SU-DHL-6 (cell line): Measurements from ENCODE around the gene XIRP1.

ENCODE experiments used
- H2AFZ ChIP-seq: fragments of 200-600 bp; sonication (generic); 2 replicates; pipeline ENCODE4 v1.6.1; 2014; ENCODE audit warnings: low read depth, mild to moderate bottlenecking, moderate library complexity, mixed read lengths, antibody characterized with exemption, low read length; ENCODE audit not compliant: severe bottlenecking
- H3F3A ChIP-seq: fragments of 200-600 bp; shearing (Covaris generic); 2 replicates; pipeline ENCODE4 v1.6.0; 2016; ENCODE audit warnings: antibody characterized with exemption, mild to moderate bottlenecking; ENCODE audit not compliant: insufficient read depth
- H3K27ac ChIP-seq: fragments of 200-600 bp; sonication (generic); 2 replicates; pipeline ENCODE4 v1.5.1; 2016; ENCODE audit warnings: low read depth, mild to moderate bottlenecking, low read length, moderate library complexity, mixed read lengths
- H3K27me3 ChIP-seq: fragments of 200-600 bp; sonication (generic), shearing (Covaris generic); 2 replicates; pipeline ENCODE4 v1.6.0; 2014; ENCODE audit warnings: mild to moderate bottlenecking, low read length
- H3K36me3 ChIP-seq: fragments of 200-600 bp; sonication (generic); 2 replicates; pipeline ENCODE4 v1.6.1; 2014; ENCODE audit warnings: mild to moderate bottlenecking, low read length, mixed read lengths
- H3K4me2 ChIP-seq: fragments of 300-600, 200-600 bp; shearing (Covaris generic), sonication (generic); 2 replicates; pipeline ENCODE4 v1.6.0; 2014; ENCODE audit warnings: low read length, low read depth, mild to moderate bottlenecking; ENCODE audit not compliant: poor library complexity, severe bottlenecking
- H3K4me3 ChIP-seq: fragments of 200-600 bp; sonication (generic); 2 replicates; pipeline ENCODE4 v1.5.1; 2014; ENCODE audit warnings: antibody characterized with exemption, low read length, mild to moderate bottlenecking, mixed read lengths; ENCODE audit not compliant: insufficient read depth, poor library complexity, severe bottlenecking
- H3K79me2 ChIP-seq: fragments of 200-600 bp; sonication (generic); 2 replicates; pipeline ENCODE4 v1.6.1; 2014; ENCODE audit warnings: mild to moderate bottlenecking, low read length, moderate library complexity; ENCODE audit not compliant: insufficient read depth
- H3K9ac ChIP-seq: fragments of 200-600 bp; sonication (generic); 2 replicates; pipeline ENCODE4 v1.7.0; 2014; ENCODE audit warnings: mild to moderate bottlenecking, low read length
- H3K9me2 ChIP-seq: fragments of 200-600 bp; sonication (generic); replicated peaks from 2 replicates; pipeline ENCODE4 v1.6.1; 2014; ENCODE audit warnings: low read length; ENCODE audit not compliant: insufficient read depth
- H3K9me3 ChIP-seq: fragments of 200-600 bp; sonication (generic); 2 replicates; pipeline ENCODE4 v1.6.1; 2014; ENCODE audit warnings: low read length, mixed read lengths; ENCODE audit not compliant: insufficient read depth
- H4K20me1 ChIP-seq: fragments of 200-600 bp; sonication (generic); 2 replicates; pipeline ENCODE4 v1.6.1; 2014; ENCODE audit warnings: low read depth, mild to moderate bottlenecking, antibody characterized with exemption, low read length, moderate library complexity, mixed read lengths
- CTCF ChIP-seq: fragments of 200-600 bp; sonication (generic); IDR thresholded peaks from one replicate; pipeline ENCODE4 v1.5.1; 2017; ENCODE audit warnings: antibody characterized with exemption, mild to moderate bottlenecking, low read length, moderate library complexity; ENCODE audit not compliant: insufficient read depth, poor library complexity, severe bottlenecking
- EZH2phosphoT487 ChIP-seq: fragments of 200-600 bp; sonication (generic), shearing (Covaris generic); conservative IDR thresholded peaks from 2 replicates; pipeline ENCODE4 v1.6.1; 2018; ENCODE audit warnings: mild to moderate bottlenecking, antibody characterized with exemption, low read length, moderate library complexity, mixed read lengths

The XIRP1 gene

GRCh38 chr3:39156421-39156820, 36.0 kb downstream of the XIRP1 start:
- Histone ChIP-seq H3K9me2 (no peaks in the 10 kb centered on the region), H3K79me2 (no peaks in the 10 kb centered on the region), H3K9ac (no peak overlapping the region), H3K4me3 (no peak overlapping the region), H3K9me3 (no peaks in the 10 kb centered on the region), H3K4me2 (no peak overlapping the region), H3K36me3 (no peaks in the 10 kb centered on the region), H3F3A (no peaks in the 10 kb centered on the region), H3K27me3 (no peaks in the 10 kb centered on the region), H3K27ac (no peak overlapping the region), H2AFZ (no peak overlapping the region), H4K20me1 (no peaks in the 10 kb centered on the region)
- TF ChIP-seq CTCF = no peak
- TF ChIP-seq EZH2phosphoT487 = no peak

DNA sequence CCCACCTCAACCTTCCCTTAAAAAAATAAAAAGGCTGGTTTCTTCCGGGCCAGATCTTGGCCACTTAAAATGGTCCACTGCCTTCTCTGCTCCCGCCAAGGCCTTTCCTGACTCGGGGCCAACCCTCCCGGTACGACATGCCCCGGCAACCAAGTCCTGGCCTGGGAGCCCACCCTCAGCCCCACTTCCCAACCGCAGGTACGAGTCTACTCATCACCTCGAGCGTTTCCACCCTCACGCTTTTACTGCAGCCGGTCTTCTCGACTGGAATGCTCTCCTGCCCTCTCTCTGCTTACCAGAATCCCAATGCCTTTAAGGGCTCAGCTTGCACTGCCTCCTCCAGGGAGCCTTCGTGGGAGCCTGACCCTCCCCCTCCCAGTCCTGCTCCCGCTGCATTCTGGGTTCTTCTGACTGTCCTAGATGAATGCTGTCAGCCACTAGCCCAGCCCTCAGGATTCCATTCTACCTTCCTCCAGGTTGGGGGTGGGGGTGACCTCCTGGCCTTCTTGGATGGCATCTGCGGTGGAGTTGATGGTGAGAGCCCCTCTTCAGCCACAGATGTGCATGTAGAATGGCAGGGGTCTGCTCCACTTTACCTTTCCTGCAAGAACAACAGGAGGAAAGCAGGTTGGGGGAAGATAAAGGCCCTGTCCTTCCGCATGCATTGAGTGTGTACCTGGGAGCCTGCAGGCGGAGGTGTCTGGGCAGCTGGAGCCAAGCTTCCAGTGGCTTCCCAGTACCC, 37.9 kb downstream of the XIRP1 start:
- Histone ChIP-seq H3K36me3 (no peaks in the 10 kb centered on the region), H3K27me3 (no peaks in the 10 kb centered on the region), H3K9me2 (no peaks in the 10 kb centered on the region), H3K4me3 (no peak overlapping the region), H3K4me2 (peak overlapping the region; percentile 64), H3K9me3 (no peaks in the 10 kb centered on the region), H3K79me2 (no peaks in the 10 kb centered on the region; the same call in 1 of the 2 replicates), H3K27ac (no peak overlapping the region), H3F3A (no peaks in the 10 kb centered on the region), H3K9ac (no peak overlapping the region), H4K20me1 (no peaks in the 10 kb centered on the region), H2AFZ (peak overlapping the region; percentile 78)
- TF ChIP-seq EZH2phosphoT487 (no peak), CTCF (no peak)

- H3K27ac ChIP-seq = no peak overlapping the region
- H2AFZ ChIP-seq = peak overlapping the region; percentile 78
- no peaks in the 10 kb centered on the region for H3K36me3 ChIP-seq
- H3K79me2 ChIP-seq = no peaks in the 10 kb centered on the region; the same call in 1 of the 2 replicates
- no peaks in the 10 kb centered on the region for H3K27me3 ChIP-seq
- peak overlapping the region; percentile 69 for H3K9ac ChIP-seq
- H3K4me2 ChIP-seq = peak overlapping the region; percentile 64
- H3K9me2 ChIP-seq = no peaks in the 10 kb centered on the region
- no peaks in the 10 kb centered on the region for H3F3A ChIP-seq
- TF ChIP-seq EZH2phosphoT487 (no peak), CTCF (no peak)
- no peaks in the 10 kb centered on the region for H4K20me1 ChIP-seq
- no peaks in the 10 kb centered on the region for H3K9me3 ChIP-seq
- H3K4me3 ChIP-seq = peak overlapping the region; percentile 63
Observed at GRCh38 chr3:39153977-39154279, 38.5 kb downstream of the XIRP1 start.
